IMR-90 (cell line): ENCODE results near the gene CD180. TPM values are rescaled to one million over a fixed set of nuclear protein-coding genes. Genes with fewer than 3 reads are reported as not detected.

Experiments used
- ATAC-seq: fragments of 200-7000 bp; cut with Tn5 transposase; 2 replicates; pipeline ENCODE4 v1.9.1; 2020; ENCODE audit warnings: low read depth, mild to moderate bottlenecking, moderate library complexity
- BruUV-seq: library from RNA; stranded (reverse); fragments of 400-500 nt; replicated peaks from 2 replicates; lab custom pipeline; 2021; lab: Mats Ljungman, UMichigan
- CTCF ChIA-PET: fragments of 300-600 bp; formaldehyde crosslinking; extraction: SDS; loops from one replicate; lab custom pipeline; 2021; ENCODE audit warnings: antibody characterized with exemption; lab: Yijun Ruan, JAX
- POLR2A ChIA-PET: fragments of 300-600 bp; sonication (Branson Sonifier 250); formaldehyde crosslinking; loops from one replicate; lab custom pipeline; 2022; ENCODE audit warnings: antibody characterized with exemption; ENCODE audit not compliant: unreplicated experiment; lab: Charles Lee
- DNase-seq: peaks from one replicate; pipeline ENCODE4 v3.0.0; 2013
- H2AFZ ChIP-seq: replicated peaks from 2 replicates; pipeline ENCODE3; 2013; ENCODE audit warnings: low read length, mild to moderate bottlenecking; ENCODE audit not compliant: poor library complexity
- H2AK5ac ChIP-seq: 2 replicates; pipeline ENCODE4 v1.6.1; 2013; ENCODE audit warnings: low read depth, low read length, inconsistent platforms
- H2AK9ac ChIP-seq: replicated peaks from 2 replicates; pipeline ENCODE3; 2013; ENCODE audit warnings: mild to moderate bottlenecking, low read depth, low read length, moderate library complexity; ENCODE audit not compliant: poor library complexity
- H2BK120ac ChIP-seq: 2 replicates; pipeline ENCODE4 v1.6.1; 2013; ENCODE audit warnings: low read depth, low read length, inconsistent platforms
- H2BK15ac ChIP-seq: 3 replicates; pipeline ENCODE4 v1.6.1; 2013; ENCODE audit warnings: low read depth, low read length, inconsistent platforms
- H2BK20ac ChIP-seq: 2 replicates; pipeline ENCODE4 v1.6.1; 2013; ENCODE audit warnings: low read depth, mild to moderate bottlenecking, inconsistent platforms, low read length, moderate library complexity
- H2BK5ac ChIP-seq: 2 replicates; pipeline ENCODE4 v1.6.1; 2013; ENCODE audit warnings: mild to moderate bottlenecking, low read depth, low read length, inconsistent platforms; ENCODE audit not compliant: poor library complexity, severe bottlenecking
- H3K14ac ChIP-seq: replicated peaks from 2 replicates; pipeline ENCODE4 v1.6.1; 2013; ENCODE audit warnings: low read depth, low read length, inconsistent platforms
- H3K18ac ChIP-seq: 2 replicates; pipeline ENCODE4 v1.6.1; 2013; ENCODE audit warnings: low read depth, low read length, control low read depth
- H3K23ac ChIP-seq: 2 replicates; pipeline ENCODE4 v1.6.1; 2013; ENCODE audit warnings: low read depth, low read length, inconsistent platforms
- H3K27ac ChIP-seq: 2 replicates; pipeline ENCODE4 v1.5.1; 2013; ENCODE audit warnings: mild to moderate bottlenecking, control low read depth, low read length; ENCODE audit not compliant: insufficient read depth
- H3K27me3 ChIP-seq: 2 replicates; pipeline ENCODE4 v1.6.1; 2013; ENCODE audit warnings: low read length; ENCODE audit not compliant: control insufficient read depth, insufficient read depth
- H3K36me3 ChIP-seq: 2 replicates; pipeline ENCODE4 v1.6.1; 2013; ENCODE audit warnings: low read length, mixed read lengths; ENCODE audit not compliant: control insufficient read depth, insufficient read depth
- H3K4ac ChIP-seq: 2 replicates; pipeline ENCODE4 v1.6.1; 2013; ENCODE audit warnings: low read depth, low read length, inconsistent platforms
- H3K4me1 ChIP-seq: 2 replicates; pipeline ENCODE4 v1.6.1; 2013; ENCODE audit warnings: low read length, mixed read lengths; ENCODE audit not compliant: control insufficient read depth, insufficient read depth
- H3K4me2 ChIP-seq: 2 replicates; pipeline ENCODE4 v1.6.1; 2013; ENCODE audit warnings: low read depth, mild to moderate bottlenecking, control low read depth, low read length, moderate library complexity
- H3K4me3 ChIP-seq: 2 replicates; pipeline ENCODE4 v1.5.1; 2013; ENCODE audit warnings: low read depth, mild to moderate bottlenecking, control low read depth, low read length, moderate library complexity; ENCODE audit not compliant: insufficient read depth
- H3K56ac ChIP-seq: 2 replicates; pipeline ENCODE4 v1.6.1; 2013; ENCODE audit warnings: low read length, inconsistent platforms; ENCODE audit not compliant: insufficient read depth; ENCODE audit errors: extremely low read depth
- H3K79me1 ChIP-seq, 2 experiments: 2 replicates each; pipeline ENCODE4 v1.6.1; 2013; ENCODE audit warnings: low read length in 2 of 2, inconsistent platforms in 1 of 2, low read depth in 1 of 2
- H3K9ac ChIP-seq: 2 replicates; pipeline ENCODE4 v1.6.1; 2013; ENCODE audit warnings: low read depth, low read length, control low read depth
- H3K9me1 ChIP-seq: 2 replicates; pipeline ENCODE4 v1.6.1; 2013; ENCODE audit warnings: low read length, inconsistent platforms; ENCODE audit not compliant: insufficient read depth
- H3K9me3 ChIP-seq: 2 replicates; pipeline ENCODE4 v1.6.1; 2013; ENCODE audit warnings: low read length; ENCODE audit not compliant: control insufficient read depth, insufficient read depth
- H4K20me1 ChIP-seq: 2 replicates; pipeline ENCODE4 v1.6.1; 2013; ENCODE audit warnings: low read length, inconsistent platforms; ENCODE audit not compliant: insufficient read depth
- H4K5ac ChIP-seq: 2 replicates; pipeline ENCODE4 v1.6.1; 2013; ENCODE audit warnings: mild to moderate bottlenecking, low read depth, low read length, control low read depth
- H4K8ac ChIP-seq, 2 experiments: 2 replicates each; pipeline ENCODE4 v1.6.1; 2013; ENCODE audit warnings: low read depth in 2 of 2, low read length in 2 of 2, control low read depth in 1 of 2, inconsistent platforms in 1 of 2
- H4K91ac ChIP-seq: 2 replicates; pipeline ENCODE4 v1.6.1; 2013; ENCODE audit warnings: low read depth, low read length, inconsistent platforms; ENCODE audit not compliant: insufficient read depth
- BHLHE40 ChIP-seq: fragments of 150-350 bp; IDR thresholded peaks from 2 replicates; pipeline ENCODE4 v1.6.1; 2016; ENCODE audit warnings: mild to moderate bottlenecking, low read depth, low read length
- CEBPB ChIP-seq: IDR thresholded peaks from 2 replicates; pipeline ENCODE4 v1.6.1; 2012; ENCODE audit warnings: low read depth, low read length, improper control_type of control experiment
- CTCF ChIP-seq: conservative IDR thresholded peaks from 2 replicates; pipeline ENCODE4 v1.5.1; 2012; ENCODE audit warnings: mild to moderate bottlenecking, low read depth, low read length, improper control_type of control experiment
- ELK1 ChIP-seq: fragments of 150-350 bp; IDR thresholded peaks from 2 replicates; pipeline ENCODE4 v1.6.1; 2016; ENCODE audit warnings: low read depth, mild to moderate bottlenecking, low read length, moderate library complexity, borderline replicate concordance
- FOS ChIP-seq: fragments of 150-350 bp; IDR thresholded peaks from 2 replicates; pipeline ENCODE4 v1.6.1; 2016; ENCODE audit warnings: low read depth, low read length
- MAFK ChIP-seq: IDR thresholded peaks from 2 replicates; pipeline ENCODE4 v1.6.1; 2012; ENCODE audit warnings: low read depth, low read length, improper control_type of control experiment
- MAZ ChIP-seq: IDR thresholded peaks from 2 replicates; pipeline ENCODE4 v1.6.1; 2012; ENCODE audit warnings: low read depth, mild to moderate bottlenecking, low read length, improper control_type of control experiment, moderate library complexity, borderline replicate concordance
- MXI1 ChIP-seq: IDR thresholded peaks from 2 replicates; pipeline ENCODE4 v1.6.1; 2012; ENCODE audit warnings: low read depth, mild to moderate bottlenecking, low read length, moderate library complexity, borderline replicate concordance
- NFE2L2 ChIP-seq: fragments of 150-350 bp; IDR thresholded peaks from 2 replicates; pipeline ENCODE4 v1.6.1; 2016; ENCODE audit warnings: low read depth, mild to moderate bottlenecking, low read length
- POLR2A ChIP-seq: IDR thresholded peaks from 2 replicates; pipeline ENCODE4 v1.6.1; 2012; ENCODE audit warnings: mild to moderate bottlenecking, low read depth, low read length
- RAD21 ChIP-seq: IDR thresholded peaks from 2 replicates; pipeline ENCODE4 v1.6.1; 2012; ENCODE audit warnings: low read length, improper control_type of control experiment
- RCOR1 ChIP-seq: IDR thresholded peaks from 2 replicates; pipeline ENCODE4 v1.6.1; 2012; ENCODE audit warnings: mild to moderate bottlenecking, low read length, improper control_type of control experiment; ENCODE audit not compliant: insufficient replicate concordance
- RFX5 ChIP-seq: IDR thresholded peaks from 2 replicates; pipeline ENCODE4 v1.8.0; 2012; ENCODE audit warnings: low read depth, mild to moderate bottlenecking, low read length, moderate library complexity
- SMC3 ChIP-seq: fragments of 150-350 bp; IDR thresholded peaks from 2 replicates; pipeline ENCODE4 v1.6.1; 2016; ENCODE audit warnings: low read depth, mild to moderate bottlenecking, antibody characterized with exemption, low read length, moderate library complexity
- USF2 ChIP-seq: fragments of 150-350 bp; IDR thresholded peaks from 2 replicates; pipeline ENCODE4 v1.6.1; 2017; ENCODE audit warnings: mild to moderate bottlenecking, antibody characterized with exemption, low read length, low read depth
- WGBS, 2 experiments: methylation state at CpG; one replicate each; pipeline versions ENCODE4 v1.1.5 to v1.1.7; 2013; ENCODE audit warnings: missing lambda C conversion rate in 2 of 2; ENCODE audit not compliant: insufficient read length in 1 of 2; ENCODE audit errors: extremely low coverage in 2 of 2; 5-methylcytosine and 5-hydroxymethylcytosine counted together
- dilution Hi-C: fragments of 300-500 bp; cut with HindIII; formaldehyde crosslinking; loops from one replicate; pipeline ENCODE4 v1.14.3; 2018; ENCODE audit warnings: low sequenced_read_pairs; ENCODE audit not compliant: unreplicated experiment
- in situ Hi-C: fragments of 300-500 bp; cut with MboI; formaldehyde crosslinking; loops from 3 replicates; pipeline ENCODE4 v1.14.3; 2019; ENCODE audit warnings: low sequenced_read_pairs, inconsistent platforms, mixed read lengths
- intact Hi-C: fragments of 100-400 bp; cut with micrococcal nuclease; formaldehyde crosslinking; loops from 2 replicates; pipeline ENCODE4 v1.10.0; 2022
- polyA plus RNA-seq, 3 experiments: library from polyadenylated mRNA; depleted of rRNA; stranded (reverse); fragments of >200 nt; gene quantifications; 2 replicates each; pipeline ENCODE4 v1.2.3, GENCODE V29; 2012; ENCODE audit warnings: low replicate concordance in 1 of 3
- total RNA-seq: library from RNA; depleted of rRNA; stranded (reverse); fragments of >200 nt; gene quantifications from 2 replicates; pipeline ENCODE4 v1.2.3, GENCODE V29; 2012

Gene CD180
- total and polyA plus RNA-seq, 2 of the 4 experiments (the other 2 are of a cell fraction): not detected

- H2AFZ ChIP-seq: no peak overlapping the region
- H3K9me1 ChIP-seq: no peaks in the 10 kb centered on the region
- intact Hi-C loops: loop anchor here (10.0 kb wide), 1 partner anchor 1881 kb away; no protein-coding TSS in a partner anchor
- no peak overlapping the region for H4K8ac ChIP-seq
- POLR2A ChIA-PET: interaction anchor here (0.5 kb wide), 1 partner anchor 16 kb away, joined by 4 read pairs; no protein-coding TSS in a partner anchor
- peaks cover 21% of the 10 kb centered on the region for H3K36me3 ChIP-seq
- no peak overlapping the region for H3K18ac ChIP-seq
- no peak overlapping the region for H4K91ac ChIP-seq
- H3K9ac ChIP-seq: no peak overlapping the region
- H3K23ac ChIP-seq: no peak overlapping the region
- peaks cover 2% of the 10 kb centered on the region; the same call in 1 of the 2 replicates for H3K4me1 ChIP-seq
- H3K14ac ChIP-seq: no peak overlapping the region
- no peaks in the 10 kb centered on the region for H3K27me3 ChIP-seq
- no peak overlapping the region for H2BK120ac ChIP-seq
- no peak overlapping the region for H4K5ac ChIP-seq
- no peak overlapping the region for H3K4me3 ChIP-seq
- H3K56ac ChIP-seq: no peak overlapping the region
- no peak overlapping the region for H2BK15ac ChIP-seq
- in situ Hi-C loops: loop anchor here (5.0 kb wide), 1 partner anchor 48 kb away; no protein-coding TSS in a partner anchor
- dilution Hi-C loops: no loop called here
- no peaks in the 10 kb centered on the region for H4K20me1 ChIP-seq
- DNase-seq (no peak), ATAC-seq (no peak)
- no peak overlapping the region for H2AK9ac ChIP-seq
- H2AK5ac ChIP-seq: no peak overlapping the region
- H3K9me3 ChIP-seq: no peaks in the 10 kb centered on the region
- CTCF ChIA-PET: interaction anchor here (1.7 kb wide), 1 partner anchor 45 kb away, joined by 4 read pairs; no protein-coding TSS in a partner anchor
- H3K79me1 ChIP-seq: no peaks in the 10 kb centered on the region
- 89% methylated on average over 27 of the region's 33 CpGs; no CpG with 5 or more reads in 1 of the 2 experiments for WGBS, 2 experiments
- BruUV-seq: no TSS peak
- no peak overlapping the region for H3K4me2 ChIP-seq
- H3K27ac ChIP-seq: no peak overlapping the region
- no peak overlapping the region for H2BK20ac ChIP-seq
- no peak overlapping the region for H3K4ac ChIP-seq
- H2BK5ac ChIP-seq: no peak overlapping the region
- TF ChIP-seq RCOR1: no peak
- no peak for TF ChIP-seq POLR2A
- TF ChIP-seq CTCF: no peak
- TF ChIP-seq NFE2L2: no peak
- TF ChIP-seq FOS: no peak
- TF ChIP-seq CEBPB: no peak
- TF ChIP-seq USF2: no peak
- no peak for TF ChIP-seq MAZ
- TF ChIP-seq BHLHE40: no peak
- TF ChIP-seq MAFK: no peak
- TF ChIP-seq ELK1: no peak
- no peak for TF ChIP-seq RFX5
- no peak for TF ChIP-seq SMC3
- no peak for TF ChIP-seq MXI1
- TF ChIP-seq RAD21: no peak
Observed at GRCh38 chr5:67163863-67164595, 32.6 kb downstream of the CD180 start.
